Adipocyte (in vitro differentiated cells): ENCODE data around the gene LRP6.

Source experiments
- DNase-seq: peaks from one replicate; pipeline ENCODE4 v3.0.0-alpha.2; 2015; ENCODE audit warnings: low read depth
- H3K27me3 ChIP-seq: replicated peaks from 2 replicates; pipeline ENCODE4 v1.7.0; 2013; ENCODE audit warnings: mild to moderate bottlenecking, low read length, moderate library complexity; ENCODE audit not compliant: control insufficient read depth, insufficient read depth
- H3K36me3 ChIP-seq: 2 replicates; pipeline ENCODE4 v1.7.0; 2013; ENCODE audit warnings: low read length, mild to moderate bottlenecking, moderate library complexity; ENCODE audit not compliant: control insufficient read depth, insufficient read depth, severe bottlenecking
- H3K4me1 ChIP-seq: 2 replicates; pipeline ENCODE4 v1.7.0; 2013; ENCODE audit warnings: mild to moderate bottlenecking, low read length, moderate library complexity; ENCODE audit not compliant: control insufficient read depth, insufficient read depth
- H3K4me3 ChIP-seq: 2 replicates; pipeline ENCODE4 v1.7.0; 2013; ENCODE audit warnings: mild to moderate bottlenecking, low read length, moderate library complexity
- H3K9ac ChIP-seq: 2 replicates; pipeline ENCODE4 v1.7.0; 2013; ENCODE audit warnings: mild to moderate bottlenecking, low read length, moderate library complexity
- H3K9me3 ChIP-seq: 2 replicates; pipeline ENCODE4 v1.7.0; 2013; ENCODE audit warnings: mild to moderate bottlenecking, low read length, moderate library complexity; ENCODE audit not compliant: control insufficient read depth

The LRP6 gene

GRCh38 chr12:12197128-12197527, 69.7 kb downstream of the LRP6 start:
- Histone ChIP-seq H3K4me3 (no peak overlapping the region), H3K36me3 (peaks cover 10% of the 10 kb centered on the region), H3K9ac (no peak overlapping the region), H3K9me3 (peaks cover 16% of the 10 kb centered on the region), H3K4me1 (no peaks in the 10 kb centered on the region), H3K27me3 (no peaks in the 10 kb centered on the region)
- no peak for DNase-seq

- H3K4me3 ChIP-seq = no peak overlapping the region
These were observed 71.3 kb downstream of the LRP6 start for GRCh38 chr12:12195516-12195915.

GRCh38 chr12:12195081-12195480, 71.8 kb downstream of the LRP6 start:
- no peak for DNase-seq
- Histone ChIP-seq H3K36me3 (peaks cover 8% of the 10 kb centered on the region), H3K9me3 (peaks cover 16% of the 10 kb centered on the region), H3K27me3 (no peaks in the 10 kb centered on the region), H3K4me1 (no peaks in the 10 kb centered on the region), H3K4me3 (no peak overlapping the region), H3K9ac (no peak overlapping the region)

More at GRCh38 chr12:12195516-12195915, 71.3 kb downstream of the LRP6 start:
- no peaks in the 10 kb centered on the region for H3K27me3 ChIP-seq
- H3K9me3 ChIP-seq = peaks cover 16% of the 10 kb centered on the region
- H3K36me3 ChIP-seq = peaks cover 10% of the 10 kb centered on the region
- H3K9ac ChIP-seq = no peak overlapping the region
- DNase-seq = no peak
- H3K4me1 ChIP-seq = no peaks in the 10 kb centered on the region

GRCh38 chr12:12194206-12194605, 72.6 kb downstream of the LRP6 start:
- Histone ChIP-seq H3K4me1 (no peaks in the 10 kb centered on the region), H3K27me3 (no peaks in the 10 kb centered on the region), H3K36me3 (peaks cover 6% of the 10 kb centered on the region), H3K9me3 (peaks cover 16% of the 10 kb centered on the region), H3K9ac (no peak overlapping the region), H3K4me3 (no peak overlapping the region)
- no peak for DNase-seq

GRCh38 chr12:12191008-12191407, 75.8 kb downstream of the LRP6 start:
- Histone ChIP-seq H3K9me3 (peaks cover 10% of the 10 kb centered on the region), H3K9ac (no peak overlapping the region), H3K4me1 (no peaks in the 10 kb centered on the region), H3K4me3 (no peak overlapping the region), H3K27me3 (no peaks in the 10 kb centered on the region), H3K36me3 (peaks cover 6% of the 10 kb centered on the region)
- DNase-seq = no peak

- no peak overlapping the region for H3K9ac ChIP-seq
- no peak overlapping the region for H3K4me3 ChIP-seq
- no peaks in the 10 kb centered on the region for H3K36me3 ChIP-seq
- H3K4me1 ChIP-seq = peaks cover 4% of the 10 kb centered on the region
- H3K27me3 ChIP-seq = no peaks in the 10 kb centered on the region
- H3K9me3 ChIP-seq = peaks cover 10% of the 10 kb centered on the region
- peak; percentile 13 for DNase-seq
These were observed 76.6 kb downstream of the LRP6 start for GRCh38 chr12:12190087-12190809.

- Histone ChIP-seq H3K9me3 (no peaks in the 10 kb centered on the region), H3K9ac (no peak overlapping the region), H3K4me3 (no peak overlapping the region), H3K36me3 (no peaks in the 10 kb centered on the region), H3K4me1 (peaks cover 26% of the 10 kb centered on the region), H3K27me3 (no peaks in the 10 kb centered on the region)
- DNase-seq = peak; percentile 60
These were observed 81.4 kb downstream of the LRP6 start for GRCh38 chr12:12185414-12185813.

- Histone ChIP-seq H3K9me3 (no peaks in the 10 kb centered on the region), H3K9ac (no peak overlapping the region), H3K27me3 (no peaks in the 10 kb centered on the region), H3K4me1 (peaks cover 38% of the 10 kb centered on the region), H3K36me3 (no peaks in the 10 kb centered on the region), H3K4me3 (peak overlapping the region; percentile 16)
- DNase-seq = peak; percentile 52
These were observed 84.0 kb downstream of the LRP6 start for GRCh38 chr12:12182703-12183365.

- Histone ChIP-seq H3K4me3 (no peak overlapping the region), H3K4me1 (peaks cover 38% of the 10 kb centered on the region), H3K9ac (no peak overlapping the region), H3K36me3 (no peaks in the 10 kb centered on the region), H3K27me3 (no peaks in the 10 kb centered on the region), H3K9me3 (no peaks in the 10 kb centered on the region)
- DNase-seq = no peak
These were observed 85.3 kb downstream of the LRP6 start for GRCh38 chr12:12181511-12181910.

GRCh38 chr12:12180575-12180974, 86.3 kb downstream of the LRP6 start:
- H3K4me1 ChIP-seq = peaks cover 37% of the 10 kb centered on the region
- H3K36me3 ChIP-seq = no peaks in the 10 kb centered on the region
- H3K4me3 ChIP-seq = peak overlapping the region; percentile 31
- H3K9ac ChIP-seq = peak overlapping the region; percentile 30
- H3K27me3 ChIP-seq = no peaks in the 10 kb centered on the region
- DNase-seq = peak; percentile 72
- H3K9me3 ChIP-seq = no peaks in the 10 kb centered on the region

GRCh38 chr12:12180136-12180535, 86.7 kb downstream of the LRP6 start:
- H3K9ac ChIP-seq = peak overlapping the region; percentile 30
- no peaks in the 10 kb centered on the region for H3K36me3 ChIP-seq
- DNase-seq = no peak
- peaks cover 35% of the 10 kb centered on the region for H3K4me1 ChIP-seq
- H3K4me3 ChIP-seq = peak overlapping the region; percentile 31
- no peaks in the 10 kb centered on the region for H3K9me3 ChIP-seq
- no peaks in the 10 kb centered on the region for H3K27me3 ChIP-seq
